Measurements from ENCODE around the gene ZNF710. TPM values are rescaled to one million over a fixed set of nuclear protein-coding genes. Genes with fewer than 3 reads are reported as not detected.

ZNF710 gene
- total RNA-seq, 1 donor from 2014 or later: 3.5 TPM

GRCh38 chr15:90007076-90007460, 5.9 kb downstream of the ZNF710 start:
- Histone ChIP-seq H3K4me1 (peaks cover 0 to 25% of the 10 kb centered on the region in 2 donors), H3K27me3 (no peaks in the 10 kb centered on the region), H3K36me3 (no peaks in the 10 kb centered on the region), H3K4me3 (no peak overlapping the region), H3K27ac (no peak overlapping the region), H3K9me3 (peaks cover 11 to 12% of the 10 kb centered on the region in 2 donors)
- no peak for DNase-seq (ENCODE audit: low spot score in 2 of 2)
- TF ChIP-seq CTCF (IDR thresholded peaks at IDR 0.05): no peak
- intact Hi-C loops (cut with DNase I): loop anchor here (10.0 kb wide), 2 partner anchors 228 to 928 kb away; partner anchors contain the start of genes CIB1, GDPGP1, HDDC3 and UNC45A

- TF ChIP-seq CTCF (IDR thresholded peaks at IDR 0.05): no peak
- H3K27me3 ChIP-seq: no peaks in the 10 kb centered on the region
- no peak overlapping the region for H3K4me3 ChIP-seq
- no peaks in the 10 kb centered on the region for H3K36me3 ChIP-seq
- H3K4me1 ChIP-seq: peaks cover 0 to 16% of the 10 kb centered on the region in 2 donors
- intact Hi-C loops (cut with DNase I): loop anchor here (10.0 kb wide), 2 partner anchors 226 to 926 kb away; partner anchors contain the start of genes CIB1, GDPGP1, HDDC3 and UNC45A
- no peak for DNase-seq (ENCODE audit: low spot score in 2 of 2)
- peaks cover 15 to 21% of the 10 kb centered on the region in 2 donors for H3K9me3 ChIP-seq
- no peak overlapping the region for H3K27ac ChIP-seq
Observed at GRCh38 chr15:90008607-90009006, 7.5 kb downstream of the ZNF710 start.

- TF ChIP-seq CTCF (IDR thresholded peaks at IDR 0.05): no peak
- Histone ChIP-seq H3K9me3 (peaks cover 15 to 21% of the 10 kb centered on the region in 2 donors), H3K27ac (no peak overlapping the region), H3K27me3 (no peaks in the 10 kb centered on the region), H3K4me1 (peaks cover 0 to 7% of the 10 kb centered on the region in 2 donors), H3K4me3 (no peak overlapping the region), H3K36me3 (no peaks in the 10 kb centered on the region)
- intact Hi-C loops (cut with DNase I): loop anchor here (10.0 kb wide), 2 partner anchors 225 to 925 kb away; partner anchors contain the start of genes CIB1, GDPGP1, HDDC3 and UNC45A
- DNase-seq (ENCODE audit: low spot score in 2 of 2): peak in 1 of 2 donors; percentile 56
Observed at GRCh38 chr15:90009301-90010022, 8.3 kb downstream of the ZNF710 start.

- TF ChIP-seq CTCF (IDR thresholded peaks at IDR 0.05): no peak
- no peaks in the 10 kb centered on the region for H3K27me3 ChIP-seq
- peak in 1 of 2 donors; percentile 28 for DNase-seq (ENCODE audit: low spot score in 2 of 2)
- H3K4me3 ChIP-seq: no peak overlapping the region
- H3K27ac ChIP-seq: no peak overlapping the region
- H3K36me3 ChIP-seq: no peaks in the 10 kb centered on the region
- intact Hi-C loops (cut with DNase I): no loop called here
- H3K9me3 ChIP-seq: peaks cover 15 to 21% of the 10 kb centered on the region in 2 donors
- H3K4me1 ChIP-seq: no peaks in the 10 kb centered on the region
Observed at GRCh38 chr15:90011705-90012104, 10.6 kb downstream of the ZNF710 start.

GRCh38 chr15:90013503-90013937, 12.4 kb downstream of the ZNF710 start:
- TF ChIP-seq CTCF (IDR thresholded peaks at IDR 0.05): no peak
- intact Hi-C loops (cut with DNase I): no loop called here
- H3K9me3 ChIP-seq: peaks cover 15 to 21% of the 10 kb centered on the region in 2 donors
- no peak overlapping the region for H3K4me3 ChIP-seq
- H3K27ac ChIP-seq: no peak overlapping the region
- no peaks in the 10 kb centered on the region for H3K4me1 ChIP-seq
- no peaks in the 10 kb centered on the region for H3K36me3 ChIP-seq
- H3K27me3 ChIP-seq: no peaks in the 10 kb centered on the region
- no peak for DNase-seq (ENCODE audit: low spot score in 2 of 2)

All from ascending aorta (tissue), 2 donors.